PFSK-1 (cell line): ENCODE data around the gene FLAD1.

Experiments
- FOXP2 ChIP-seq: optimal IDR thresholded peaks from 2 replicates; pipeline ENCODE3; 2011; ENCODE audit warnings: borderline replicate concordance, control low read depth, inconsistent platforms; ENCODE audit not compliant: insufficient read depth; ENCODE audit errors: extremely low read length, extremely low read depth
- POLR2AphosphoS5 ChIP-seq: IDR thresholded peaks from 2 replicates; pipeline ENCODE4 v1.6.1; 2012; ENCODE audit warnings: low read depth, mild to moderate bottlenecking, control low read depth, low read length, moderate library complexity
- SIN3A ChIP-seq: IDR thresholded peaks from 2 replicates; pipeline ENCODE4 v1.6.1; 2012; ENCODE audit warnings: mild to moderate bottlenecking, low read length, moderate library complexity, borderline replicate concordance; ENCODE audit not compliant: insufficient read depth
- TAF1 ChIP-seq: IDR thresholded peaks from 2 replicates; pipeline ENCODE4 v1.6.1; 2012; ENCODE audit warnings: low read length, control low read depth, borderline replicate concordance; ENCODE audit not compliant: insufficient read depth
- TF ChIP-seq, protein P1 (sequence below), 2 experiments: IDR thresholded peaks; 2 replicates each; pipeline versions ENCODE4 v1.6.1 to v1.8.0; 2011 to 2012; ENCODE audit warnings: low read depth in 2 of 2, low read length in 2 of 2, control low read depth in 1 of 2, inconsistent platforms in 1 of 2, mild to moderate bottlenecking in 1 of 2, moderate library complexity in 1 of 2; ENCODE audit not compliant: insufficient read depth in 1 of 2

Gene FLAD1

DNA sequence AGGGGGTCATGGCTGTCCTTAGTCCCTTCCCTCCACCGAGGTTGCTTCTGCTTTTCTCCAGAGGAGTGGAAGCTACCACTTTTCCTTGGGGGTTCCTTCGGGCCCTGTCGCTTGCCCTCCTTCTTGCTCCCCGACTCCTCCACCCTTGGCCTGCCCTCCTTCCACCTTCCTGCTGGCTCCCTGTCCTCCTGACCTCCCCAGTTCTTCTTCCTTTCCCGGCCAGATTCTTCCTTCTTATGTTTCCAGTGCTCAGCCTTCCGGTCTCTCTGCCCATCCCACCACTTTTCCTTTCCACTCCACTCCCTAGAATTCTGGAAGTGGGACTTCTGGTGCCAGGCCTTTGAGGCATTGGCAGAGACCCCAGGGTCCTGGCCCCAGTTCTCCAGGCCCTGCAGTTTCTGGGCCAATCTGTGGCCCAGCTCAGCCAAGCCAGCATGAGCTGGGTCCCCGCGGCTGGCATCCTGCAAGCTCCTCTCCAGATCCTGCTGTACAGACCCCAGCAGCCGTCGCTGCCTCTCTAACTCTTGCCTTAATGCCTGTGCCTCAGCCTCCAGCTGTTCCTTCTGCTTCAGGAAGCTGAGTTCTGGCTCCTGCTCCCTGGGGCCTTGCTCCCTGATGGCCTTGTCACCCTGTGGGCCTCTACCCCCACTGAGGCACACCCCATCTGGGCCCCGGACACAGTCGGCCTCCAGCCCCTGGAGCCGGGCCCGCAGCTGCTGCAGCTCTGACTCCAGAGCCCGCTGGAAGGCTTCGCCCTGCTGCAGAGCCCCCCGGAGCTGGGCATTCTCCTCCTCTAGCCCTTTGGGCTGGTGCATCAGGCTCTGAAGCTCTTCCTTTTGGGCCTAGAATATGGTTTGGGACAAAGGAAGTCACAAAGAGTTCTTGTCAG, 36.9 kb upstream of the FLAD1 start:
- TF ChIP-seq SIN3A (no peak), FOXP2 (no peak), POLR2AphosphoS5 (no peak), TAF1 (no peak)
- TF ChIP-seq, protein P1, sequence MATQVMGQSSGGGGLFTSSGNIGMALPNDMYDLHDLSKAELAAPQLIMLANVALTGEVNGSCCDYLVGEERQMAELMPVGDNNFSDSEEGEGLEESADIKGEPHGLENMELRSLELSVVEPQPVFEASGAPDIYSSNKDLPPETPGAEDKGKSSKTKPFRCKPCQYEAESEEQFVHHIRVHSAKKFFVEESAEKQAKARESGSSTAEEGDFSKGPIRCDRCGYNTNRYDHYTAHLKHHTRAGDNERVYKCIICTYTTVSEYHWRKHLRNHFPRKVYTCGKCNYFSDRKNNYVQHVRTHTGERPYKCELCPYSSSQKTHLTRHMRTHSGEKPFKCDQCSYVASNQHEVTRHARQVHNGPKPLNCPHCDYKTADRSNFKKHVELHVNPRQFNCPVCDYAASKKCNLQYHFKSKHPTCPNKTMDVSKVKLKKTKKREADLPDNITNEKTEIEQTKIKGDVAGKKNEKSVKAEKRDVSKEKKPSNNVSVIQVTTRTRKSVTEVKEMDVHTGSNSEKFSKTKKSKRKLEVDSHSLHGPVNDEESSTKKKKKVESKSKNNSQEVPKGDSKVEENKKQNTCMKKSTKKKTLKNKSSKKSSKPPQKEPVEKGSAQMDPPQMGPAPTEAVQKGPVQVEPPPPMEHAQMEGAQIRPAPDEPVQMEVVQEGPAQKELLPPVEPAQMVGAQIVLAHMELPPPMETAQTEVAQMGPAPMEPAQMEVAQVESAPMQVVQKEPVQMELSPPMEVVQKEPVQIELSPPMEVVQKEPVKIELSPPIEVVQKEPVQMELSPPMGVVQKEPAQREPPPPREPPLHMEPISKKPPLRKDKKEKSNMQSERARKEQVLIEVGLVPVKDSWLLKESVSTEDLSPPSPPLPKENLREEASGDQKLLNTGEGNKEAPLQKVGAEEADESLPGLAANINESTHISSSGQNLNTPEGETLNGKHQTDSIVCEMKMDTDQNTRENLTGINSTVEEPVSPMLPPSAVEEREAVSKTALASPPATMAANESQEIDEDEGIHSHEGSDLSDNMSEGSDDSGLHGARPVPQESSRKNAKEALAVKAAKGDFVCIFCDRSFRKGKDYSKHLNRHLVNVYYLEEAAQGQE (IDR thresholded peaks at IDR 0.05; ENCODE audit: insufficient read depth in 1 of 2, low read depth in 2 of 2, low read length in 2 of 2): no peak

DNA sequence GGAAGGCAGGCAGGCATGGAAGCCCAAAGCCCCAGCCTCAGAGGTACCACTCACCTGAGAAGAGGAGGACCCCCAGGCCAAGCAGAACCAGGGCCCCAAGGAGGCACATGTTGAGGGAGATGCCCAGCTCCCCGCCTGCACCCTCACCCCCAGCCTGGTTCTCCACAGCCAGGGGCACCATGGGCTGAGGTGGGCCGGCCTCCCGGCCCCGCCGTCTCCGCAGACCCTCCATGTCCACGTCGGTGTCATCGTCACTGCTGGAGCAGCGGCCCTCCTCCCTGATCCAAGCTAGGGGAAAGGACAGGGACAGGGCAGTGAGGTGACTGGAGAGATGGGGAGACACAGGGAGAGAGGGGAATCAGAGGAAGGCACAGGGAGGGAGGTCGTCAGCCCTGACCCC, 35.1 kb upstream of the FLAD1 start:
- TF ChIP-seq, protein P1 (IDR thresholded peaks at IDR 0.05; ENCODE audit: insufficient read depth in 1 of 2, low read depth in 2 of 2, low read length in 2 of 2): no peak
- TF ChIP-seq POLR2AphosphoS5: no peak
- no peak for TF ChIP-seq TAF1
- TF ChIP-seq SIN3A: no peak
- no peak for TF ChIP-seq FOXP2

DNA sequence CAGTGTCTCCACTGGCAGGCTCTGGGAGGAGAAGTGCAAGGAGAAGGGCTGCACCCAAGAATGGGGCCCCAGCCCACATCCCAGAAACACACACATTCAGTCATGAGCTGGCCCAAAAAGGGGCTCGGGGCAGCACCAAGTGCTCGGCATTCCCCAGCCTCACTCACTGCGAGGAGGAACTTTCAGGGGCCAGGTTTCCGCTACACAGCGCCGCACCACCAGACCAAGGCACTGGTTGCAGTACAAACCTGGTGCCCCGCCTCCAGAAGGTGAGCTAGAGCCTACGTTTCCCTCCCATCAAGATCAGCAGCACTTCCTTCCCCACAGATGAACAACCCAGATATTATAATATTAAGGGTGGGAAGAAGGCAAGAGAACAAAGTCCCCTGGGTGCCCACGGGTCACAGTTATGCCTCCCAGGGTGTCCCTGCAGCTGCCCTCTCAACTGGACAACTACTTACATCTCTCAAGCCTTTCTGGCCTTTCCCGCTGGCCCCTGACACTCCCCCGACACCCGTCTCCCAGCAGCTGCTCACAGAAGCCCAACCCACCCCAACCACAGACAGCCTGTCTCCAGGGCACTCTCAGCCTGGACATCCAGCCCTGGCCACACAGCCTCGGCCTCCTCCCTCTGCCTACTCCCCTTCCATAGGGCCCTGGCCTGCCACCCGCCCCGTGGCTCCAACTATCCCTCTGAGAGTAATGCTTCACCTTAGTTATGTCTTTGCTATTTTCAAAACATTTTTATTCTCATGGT, 31.1 kb upstream of the FLAD1 start:
- no peak for TF ChIP-seq SIN3A
- no peak for TF ChIP-seq FOXP2
- TF ChIP-seq, protein P1 (IDR thresholded peaks at IDR 0.05; ENCODE audit: insufficient read depth in 1 of 2, low read depth in 2 of 2, low read length in 2 of 2): no peak
- no peak for TF ChIP-seq POLR2AphosphoS5
- no peak for TF ChIP-seq TAF1

DNA sequence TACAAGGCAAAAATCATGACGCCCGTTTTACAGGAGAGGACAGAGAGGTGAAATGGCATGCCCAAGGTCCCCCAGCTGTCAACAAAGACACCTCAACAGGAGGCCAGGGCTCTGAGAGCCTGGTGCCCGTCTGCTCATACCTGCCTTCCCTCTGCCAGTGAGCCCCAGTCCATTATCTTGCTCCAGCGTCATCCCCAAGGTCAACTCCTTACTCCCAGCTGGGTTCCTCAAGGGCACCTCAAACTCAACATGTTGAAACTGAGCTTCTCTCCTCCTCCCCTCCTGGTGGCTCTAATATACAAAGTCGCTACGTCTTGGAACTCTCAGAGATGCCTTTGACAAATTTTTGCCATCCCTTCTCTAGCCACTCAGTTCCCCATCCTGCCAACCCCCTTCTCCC, 30.5 kb upstream of the FLAD1 start:
- TF ChIP-seq, protein P1 (IDR thresholded peaks at IDR 0.05; ENCODE audit: insufficient read depth in 1 of 2, low read depth in 2 of 2, low read length in 2 of 2): no peak
- TF ChIP-seq SIN3A: no peak
